Uterus (tissue), 4 donors: ENCODE measurements around the gene ZNF831. TPM values are rescaled to one million over a fixed set of nuclear protein-coding genes. Genes with fewer than 3 reads are reported as not detected.

Source experiments
- DNase-seq, 2 donors: peaks; one replicate each; pipeline ENCODE4 v3.0.0-alpha.2; 2019 to 2020
- H3K27ac ChIP-seq, 2 donors: fragments of 200-600 bp; sonication (generic); 1 replicate in 1 of 2; 2 replicates in 1 of 2; pipeline ENCODE4 v1.5.1; 2016 to 2018
- H3K27me3 ChIP-seq, 2 donors: fragments of 200-600 bp; sonication (generic); one replicate each; pipeline ENCODE4 v1.5.1; 2018 to 2019; ENCODE audit warnings: control low read depth in 1 of 2
- H3K36me3 ChIP-seq, 2 donors: fragments of 200-600 bp; sonication (generic); one replicate each; pipeline ENCODE4 v1.5.1; 2019; ENCODE audit warnings: control low read depth in 1 of 2
- H3K4me1 ChIP-seq, 2 donors: fragments of 200-600 bp; sonication (generic); one replicate each; pipeline ENCODE4 v1.5.1; 2018 to 2019; ENCODE audit warnings: control low read depth in 1 of 2
- H3K4me3 ChIP-seq, 2 donors: fragments of 200-600 bp; sonication (generic); 1 replicate in 1 of 2; 2 replicates in 1 of 2; pipeline ENCODE4 v1.5.1; 2018 to 2019; ENCODE audit warnings: mild to moderate bottlenecking in 1 of 2
- H3K9me3 ChIP-seq, 2 donors: fragments of 200-600 bp; sonication (generic); one replicate each; pipeline ENCODE4 v1.5.1; 2019; ENCODE audit warnings: control low read depth in 1 of 2
- CTCF ChIP-seq, 4 experiments: fragments of 200-600 bp in 2 of 4; fragments of 450-650 bp in 2 of 4; sonication (generic) in 2 of 4; IDR thresholded peaks; one replicate each; pipeline ENCODE4 v1.5.1; 2016 to 2019; ENCODE audit warnings: antibody characterized with exemption in 4 of 4, mild to moderate bottlenecking in 2 of 4, moderate library complexity in 1 of 4
- POLR2A ChIP-seq, 2 donors: fragments of 450-650 bp; IDR thresholded peaks; one replicate each; pipeline ENCODE4 v1.6.1; 2016; ENCODE audit warnings: antibody characterized with exemption in 2 of 2, mild to moderate bottlenecking in 1 of 2, moderate library complexity in 1 of 2
- intact Hi-C: fragments of 100-400 bp; cut with DNase I; formaldehyde crosslinking; loops from one replicate; pipeline ENCODE4 v1.15.1; 2023; ENCODE audit warnings: low total_unique reads
- total RNA-seq, 4 donors: library from RNA; depleted of rRNA in 3 of 4; stranded (reverse); fragments of >200 nt in 3 of 4; gene quantifications; one replicate each; pipeline versions ENCODE4 v1.1.0 to v1.2.4, GENCODE V29; 2014 to 2023
- donor health status: DM: yes; HTN: yes; CAD: no.

ZNF831 gene
- total RNA-seq, 4 donors from 2014 or later = 0.21 to 3.1 (median 0.43) TPM

- TF ChIP-seq CTCF (IDR thresholded peaks at IDR 0.05) = no peak
- no peak for TF ChIP-seq POLR2A (IDR thresholded peaks at IDR 0.05)
- no peak overlapping the region for H3K27ac ChIP-seq
- H3K27me3 ChIP-seq = no peaks in the 10 kb centered on the region
- H3K4me1 ChIP-seq = no peaks in the 10 kb centered on the region
- H3K9me3 ChIP-seq = no peaks in the 10 kb centered on the region
- no peak overlapping the region for H3K4me3 ChIP-seq
- DNase-seq = no peak
- no peaks in the 10 kb centered on the region for H3K36me3 ChIP-seq
- intact Hi-C loops = no loop called here
Measured at GRCh38 chr20:59160389-59161115, 3.1 kb upstream of the ZNF831 start.

GRCh38 chr20:59161721-59162120 is 1.9 kb upstream of the ZNF831 start:
- Histone ChIP-seq H3K27me3 (no peaks in the 10 kb centered on the region), H3K36me3 (no peaks in the 10 kb centered on the region), H3K4me1 (no peaks in the 10 kb centered on the region), H3K4me3 (no peak overlapping the region), H3K27ac (no peak overlapping the region), H3K9me3 (no peaks in the 10 kb centered on the region)
- intact Hi-C loops = no loop called here
- no peak for TF ChIP-seq POLR2A (IDR thresholded peaks at IDR 0.05)
- no peak for TF ChIP-seq CTCF (IDR thresholded peaks at IDR 0.05)
- no peak for DNase-seq

GRCh38 chr20:59164686-59165391 is 1.2 kb downstream of the ZNF831 start:
- TF ChIP-seq POLR2A (IDR thresholded peaks at IDR 0.05) = no peak
- TF ChIP-seq CTCF (IDR thresholded peaks at IDR 0.05) = no peak
- Histone ChIP-seq H3K4me3 (no peak overlapping the region), H3K27ac (no peak overlapping the region), H3K36me3 (no peaks in the 10 kb centered on the region), H3K4me1 (no peaks in the 10 kb centered on the region), H3K27me3 (no peaks in the 10 kb centered on the region), H3K9me3 (no peaks in the 10 kb centered on the region)
- DNase-seq = no peak
- intact Hi-C loops = no loop called here

GRCh38 chr20:59165396-59165795 is 1.8 kb downstream of the ZNF831 start:
- no peaks in the 10 kb centered on the region for H3K9me3 ChIP-seq
- H3K27ac ChIP-seq = no peak overlapping the region
- H3K27me3 ChIP-seq = no peaks in the 10 kb centered on the region
- TF ChIP-seq CTCF (IDR thresholded peaks at IDR 0.05) = no peak
- no peak for TF ChIP-seq POLR2A (IDR thresholded peaks at IDR 0.05)
- intact Hi-C loops = no loop called here
- no peaks in the 10 kb centered on the region for H3K4me1 ChIP-seq
- DNase-seq = no peak
- H3K4me3 ChIP-seq = no peak overlapping the region
- H3K36me3 ChIP-seq = no peaks in the 10 kb centered on the region
